T-helper 22 cell (primary cell): ENCODE results near the gene LENG8.
A peak's percentile ranks its signal among the peaks of the same experiment; 100 is the strongest.
"Not testable (repeated sequence)": the region's sequence is repeated elsewhere in the genome, so short reads cannot be mapped to it uniquely, and the experiment has no call there.

Experiments
- DNase-seq: peaks from one replicate; pipeline ENCODE4 v3.0.0-alpha.2; 2020; ENCODE audit warnings: low read depth

The LENG8 gene

DNA sequence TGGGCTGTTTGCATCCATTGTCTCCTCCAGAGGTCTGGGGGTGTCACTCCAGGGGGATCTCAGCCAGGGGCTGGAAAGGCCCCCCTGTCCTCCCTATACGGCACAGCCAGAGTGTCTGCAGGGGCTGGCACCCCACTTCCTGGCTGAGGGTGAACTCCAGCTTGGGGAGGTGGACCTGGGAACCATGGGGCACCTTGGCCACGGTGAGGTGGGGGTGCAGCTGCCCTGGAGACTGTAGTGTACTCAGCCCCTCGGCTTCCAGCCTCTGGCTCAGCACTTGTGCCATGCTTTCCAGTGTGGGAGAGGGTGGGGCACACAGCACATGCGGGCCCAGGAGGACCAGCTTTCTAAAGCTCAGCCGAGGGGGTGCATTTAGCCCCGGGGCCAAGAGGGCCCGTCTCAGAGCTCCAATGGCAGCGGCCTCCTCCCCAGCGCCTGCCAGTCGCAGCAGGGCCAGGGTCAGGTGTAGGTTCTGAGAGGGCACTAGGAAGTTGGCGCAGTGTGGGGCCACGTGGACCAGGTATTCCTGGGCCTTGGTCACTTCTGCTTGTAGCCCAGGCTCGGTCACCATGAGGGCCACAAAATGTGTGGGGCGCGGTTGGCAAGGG is 13.2 kb downstream of the LENG8 start:
- no peak for DNase-seq

GRCh38 chr19:54462655-54463530 is 13.9 kb downstream of the LENG8 start:
- DNase-seq = peak; percentile 49

- DNase-seq = peak; percentile 95
These were observed 14.6 kb downstream of the LENG8 start, which contains the start of gene LENG9 for GRCh38 chr19:54463531-54464043. LENG9 (minus strand) TSS chr19:54463778; CDS start chr19:54463526, 252 bp downstream.

GRCh38 chr19:54464044-54464629 is 15.1 kb downstream of the LENG8 start:
- DNase-seq = peak; percentile 83

- peak; percentile 53 for DNase-seq
These were observed 15.8 kb downstream of the LENG8 start for GRCh38 chr19:54464630-54465425.

- DNase-seq = no peak
These were observed 16.6 kb downstream of the LENG8 start for GRCh38 chr19:54465426-54466109.

- not testable (repeated sequence) for DNase-seq
These were observed 17.1 kb downstream of the LENG8 start for GRCh38 chr19:54466110-54466480.

DNA sequence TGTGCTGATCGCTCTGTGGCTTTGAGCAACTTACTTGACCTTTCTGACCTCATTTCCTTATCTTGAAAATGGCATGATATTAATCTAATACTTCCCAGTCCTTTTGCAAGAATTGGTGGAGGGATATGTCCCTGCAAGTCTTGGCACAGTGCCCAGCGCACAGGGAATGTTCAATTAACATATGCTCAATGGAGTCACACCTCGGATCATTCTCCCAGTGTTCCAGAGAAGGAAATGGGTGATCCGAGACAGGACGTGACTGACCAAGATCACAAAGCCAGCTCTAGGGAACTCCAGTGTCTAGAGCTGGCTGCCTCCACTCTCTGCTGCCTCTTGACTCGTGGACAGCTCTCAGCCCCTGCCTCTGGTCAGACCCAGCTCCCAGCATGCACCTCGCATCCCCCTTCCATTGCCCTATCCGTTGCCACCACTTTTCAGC is 20.5 kb downstream of the LENG8 start:
- no peak for DNase-seq

- no peak for DNase-seq
These were observed 21.4 kb downstream of the LENG8 start for GRCh38 chr19:54470276-54470887.

- DNase-seq = no peak
These were observed 22.2 kb downstream of the LENG8 start for GRCh38 chr19:54470991-54471782.

- DNase-seq = no peak
These were observed 24.3 kb downstream of the LENG8 start, which contains the start of gene CDC42EP5 for GRCh38 chr19:54473071-54473891. CDC42EP5 (minus strand) TSS chr19:54473296; CDS start chr19:54465547, 7,749 bp downstream.

DNA sequence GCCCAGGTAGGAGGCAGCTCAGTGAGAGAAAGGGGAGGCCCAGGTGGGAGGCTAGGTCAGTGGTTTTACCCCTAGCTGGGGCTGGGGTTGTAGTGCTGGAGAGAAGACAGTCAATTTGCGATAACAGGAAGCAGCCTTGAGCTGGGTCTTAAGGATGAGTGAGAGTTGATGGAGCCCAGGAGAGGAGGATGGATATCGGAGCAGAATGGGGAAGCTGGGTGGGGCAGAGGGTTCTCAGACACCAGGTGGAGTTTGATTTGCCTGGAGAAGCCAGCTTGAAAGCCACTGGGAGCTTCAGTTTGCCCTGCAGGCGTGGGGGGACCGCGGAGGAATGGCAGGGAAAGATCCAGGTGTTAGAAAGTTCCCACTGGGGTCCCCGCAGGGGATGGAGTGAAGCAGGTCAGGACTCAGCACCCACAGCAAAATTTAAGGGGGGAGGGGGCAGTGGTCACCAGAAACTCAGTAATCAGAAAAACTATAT is 24.9 kb downstream of the LENG8 start:
- no peak for DNase-seq

DNA sequence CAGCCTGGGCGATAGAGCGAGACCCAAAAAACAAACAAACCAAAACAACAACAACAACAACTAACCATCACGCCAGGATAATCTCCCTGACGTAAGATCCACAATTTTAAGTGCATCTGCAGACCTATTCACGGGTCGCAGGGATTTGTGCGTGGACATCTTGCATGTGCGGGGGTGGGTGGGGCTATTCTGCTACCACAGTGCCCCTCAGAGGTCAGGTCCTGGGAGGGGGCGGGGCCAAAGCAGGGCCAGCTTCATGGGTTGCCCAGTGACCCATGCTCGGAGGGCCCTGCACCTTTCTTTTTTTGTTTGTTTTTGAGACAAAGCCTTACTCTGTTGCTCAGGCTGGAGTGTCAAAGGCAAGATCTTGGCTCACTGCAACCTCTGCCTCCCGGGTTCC is 26.7 kb downstream of the LENG8 start:
- no peak for DNase-seq

GRCh38 chr19:54477650-54478049 is 28.7 kb downstream of the LENG8 start:
- no peak for DNase-seq

DNA sequence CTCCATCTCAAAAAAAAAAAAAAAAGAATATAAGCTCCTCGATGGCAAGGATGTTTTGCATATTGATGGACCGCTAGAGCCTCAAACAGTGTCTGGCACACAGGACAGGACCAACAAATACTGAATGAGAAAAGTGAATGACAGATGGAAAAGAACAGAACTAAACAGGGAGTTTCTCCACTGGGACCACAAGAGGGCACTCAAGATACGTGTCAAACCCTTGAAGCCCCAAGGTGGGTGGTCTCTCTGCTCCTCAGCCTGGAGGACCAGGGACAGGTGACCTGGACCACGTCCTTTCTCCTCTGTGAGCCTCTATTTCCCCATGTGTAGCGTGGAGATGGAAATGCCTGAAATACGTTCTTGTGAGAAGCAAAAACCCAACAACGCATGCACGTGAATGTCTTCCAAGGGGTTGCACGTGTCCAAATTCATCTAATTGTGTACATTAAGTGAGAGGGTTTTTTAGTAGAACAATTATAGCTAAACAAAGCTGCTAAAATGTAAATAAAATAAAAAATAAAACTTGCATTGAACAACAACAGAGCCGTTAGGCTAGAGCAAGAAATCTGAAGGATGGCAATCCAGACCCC is 29.8 kb downstream of the LENG8 start:
- DNase-seq = no peak

GRCh38 chr19:54480051-54480450 is 31.1 kb downstream of the LENG8 start:
- no peak for DNase-seq

GRCh38 chr19:54481326-54481930 is 32.4 kb downstream of the LENG8 start:
- DNase-seq = no peak

DNA sequence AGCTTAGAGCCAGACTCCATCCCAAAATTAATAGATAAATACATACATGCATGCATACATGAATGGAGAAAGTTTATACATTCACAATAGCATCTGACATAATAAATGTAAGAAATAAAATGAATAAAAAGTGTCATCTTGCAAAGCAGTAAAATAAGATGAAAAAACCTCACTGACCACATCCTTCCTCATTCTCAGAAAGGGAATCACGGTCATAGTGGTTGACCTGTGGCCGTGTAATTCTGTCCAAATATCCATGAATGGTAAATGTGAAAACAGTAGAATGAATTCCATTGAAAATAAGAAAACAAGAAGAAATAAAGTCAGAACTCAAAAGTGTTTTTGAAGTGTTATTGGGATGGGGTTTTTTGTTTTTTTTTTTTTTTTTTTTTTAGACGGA is 33.9 kb downstream of the LENG8 start:
- no peak for DNase-seq
